HG03025 (cell line): ENCODE measurements around the gene DDC.

Source experiments
- ATAC-seq: cut with Tn5 transposase; IDR thresholded peaks from one replicate; pipeline ENCODE4 v1.9.1; 2021; ENCODE audit warnings: mild to moderate bottlenecking, moderate library complexity; ENCODE audit not compliant: unreplicated experiment, low FRiP score

Gene DDC

GRCh38 chr7:50491943-50492342 is 73.3 kb downstream of the DDC start:
- no peak for ATAC-seq

GRCh38 chr7:50491209-50491608 is 74.0 kb downstream of the DDC start:
- no peak for ATAC-seq

- ATAC-seq: no peak
Measured at GRCh38 chr7:50488379-50488778, 76.8 kb downstream of the DDC start.

- no peak for ATAC-seq
Measured at GRCh38 chr7:50486512-50486911, 78.7 kb downstream of the DDC start.

DNA sequence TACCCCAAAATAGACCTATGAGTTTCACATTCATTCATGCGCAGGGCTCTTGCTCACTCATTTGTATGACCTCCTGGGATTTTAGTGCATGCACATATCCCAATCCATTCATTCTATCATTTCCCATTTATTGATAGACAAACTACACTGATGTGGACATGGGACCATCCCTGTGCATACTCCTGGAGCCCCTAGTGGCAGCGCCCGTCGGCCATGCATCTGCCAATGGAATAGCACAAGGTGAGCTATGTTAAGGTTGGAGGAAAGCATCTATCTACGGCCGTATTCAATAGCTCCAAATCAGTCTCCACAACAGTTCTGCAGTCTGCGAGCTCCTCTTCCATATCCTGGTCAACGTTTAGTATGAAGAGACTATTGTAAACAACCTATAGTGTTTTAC is 83.3 kb downstream of the DDC start:
- no peak for ATAC-seq

DNA sequence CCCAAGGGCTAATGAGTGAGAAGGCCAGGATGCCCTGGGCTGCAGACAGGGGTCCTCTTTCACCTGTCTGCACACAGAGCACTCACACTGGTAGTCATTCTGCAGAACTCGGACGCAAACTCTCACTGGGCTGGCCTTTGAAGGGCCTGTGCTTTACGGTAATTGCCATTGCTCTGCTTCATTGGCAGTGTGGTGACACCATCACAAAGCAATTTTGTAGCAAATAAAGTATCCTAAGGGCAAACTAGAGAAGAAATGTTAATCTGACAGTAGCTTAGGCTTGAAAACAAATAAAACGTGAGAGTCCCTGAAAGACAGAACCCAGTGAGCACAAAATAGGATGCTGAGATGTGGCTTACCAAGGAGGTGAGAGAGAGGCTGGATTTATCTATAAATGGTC is 84.4 kb downstream of the DDC start:
- no peak for ATAC-seq

GRCh38 chr7:50479743-50480517 is 85.3 kb downstream of the DDC start:
- no peak for ATAC-seq

- ATAC-seq: no peak
Measured at GRCh38 chr7:50477640-50478039, 87.6 kb downstream of the DDC start.

GRCh38 chr7:50476953-50477625 is 88.1 kb downstream of the DDC start:
- no peak for ATAC-seq

DNA sequence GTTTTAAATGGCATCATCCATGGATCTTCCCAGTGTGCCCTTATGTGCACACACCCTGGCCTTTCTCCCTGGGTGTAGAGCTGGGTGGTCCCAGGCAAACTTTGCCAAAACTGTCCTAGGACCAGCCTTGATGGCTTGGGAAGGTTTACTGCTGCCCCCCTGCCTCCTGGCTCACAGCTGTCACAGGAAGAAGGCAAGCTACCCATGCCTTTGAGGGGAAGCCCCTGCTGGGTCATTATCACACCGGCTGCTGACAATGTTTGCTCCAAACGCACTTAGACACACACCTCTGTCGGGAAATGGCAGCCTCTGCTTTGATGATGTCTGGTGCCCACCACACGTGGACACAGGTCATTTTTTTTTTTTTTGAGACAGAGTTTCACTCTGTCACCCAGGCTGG is 89.9 kb downstream of the DDC start:
- ATAC-seq: no peak

DNA sequence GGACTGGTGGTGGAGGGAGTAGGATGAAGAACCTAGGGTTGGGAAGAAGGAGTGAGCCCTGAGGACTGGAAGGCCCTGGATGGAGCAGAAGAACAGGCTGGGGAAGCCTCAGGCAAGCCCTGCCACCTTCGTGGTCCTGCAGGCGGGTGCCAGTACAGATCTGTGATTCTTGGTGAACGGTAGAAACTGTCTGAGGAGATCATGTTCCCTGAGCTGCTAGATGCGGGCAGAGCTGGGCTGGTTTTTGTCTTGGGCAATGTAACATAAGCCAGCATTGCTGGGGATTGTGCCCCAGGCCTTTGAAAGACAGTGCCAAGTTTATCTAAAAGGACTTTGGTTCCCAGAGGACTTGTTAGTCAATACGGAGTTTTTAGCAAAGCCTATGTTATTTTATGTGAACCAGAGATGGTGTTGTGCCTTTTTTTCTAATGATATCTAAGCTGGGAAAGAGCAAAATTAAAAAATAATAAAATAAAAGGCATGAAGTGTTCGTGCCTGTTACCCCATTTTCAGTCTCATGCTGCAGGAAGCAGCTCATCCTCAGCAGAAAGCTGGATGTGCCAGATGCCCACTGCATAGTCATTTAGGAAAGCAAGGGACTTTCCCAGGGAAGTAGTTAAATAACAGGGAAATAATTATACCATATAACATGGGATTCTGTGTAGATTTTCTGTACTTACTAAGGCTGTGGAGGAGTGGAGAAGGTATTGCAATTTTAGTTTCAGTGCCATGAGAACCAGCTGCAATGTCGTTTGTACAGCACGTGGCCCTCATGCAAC is 90.6 kb downstream of the DDC start:
- ATAC-seq: no peak

DNA sequence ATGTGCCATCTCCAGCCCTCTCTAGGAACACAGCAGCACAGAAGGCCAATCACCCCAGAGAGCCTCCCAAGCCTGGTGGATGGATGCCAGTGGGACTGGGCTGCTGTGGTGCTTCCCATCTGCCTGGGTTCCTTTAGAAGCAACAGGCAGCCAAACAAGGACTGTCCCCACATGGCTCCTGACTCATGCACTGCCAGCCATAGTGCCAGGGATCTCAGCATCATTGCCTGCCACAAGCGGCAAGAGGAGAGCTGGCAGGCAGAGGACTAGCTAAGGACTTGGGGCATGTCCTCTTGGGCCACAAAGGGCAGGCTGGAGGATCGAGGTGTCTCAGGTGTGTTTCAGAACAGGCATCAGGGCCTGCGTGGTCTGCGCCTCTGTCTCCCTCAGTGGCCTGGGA is 91.7 kb downstream of the DDC start:
- ATAC-seq: no peak

DNA sequence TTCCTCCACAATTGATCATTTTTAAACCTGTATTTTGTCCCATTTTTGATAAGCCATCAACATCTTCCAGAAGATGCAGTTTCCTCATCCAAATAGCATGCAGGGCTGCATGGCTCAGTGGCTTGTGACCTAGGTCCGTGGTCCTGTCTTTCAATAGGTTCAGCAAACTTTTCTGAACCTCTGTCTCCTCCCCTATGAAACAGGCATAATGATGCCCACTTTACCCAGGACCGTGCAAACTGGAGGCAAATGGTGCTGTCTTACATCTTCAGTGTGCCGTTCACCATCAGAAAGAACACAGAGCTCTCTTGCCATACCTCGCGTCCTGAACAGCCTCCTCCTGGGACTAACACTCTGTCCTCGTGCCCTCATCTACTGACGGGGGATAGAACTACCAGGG is 92.8 kb downstream of the DDC start:
- no peak for ATAC-seq

DNA sequence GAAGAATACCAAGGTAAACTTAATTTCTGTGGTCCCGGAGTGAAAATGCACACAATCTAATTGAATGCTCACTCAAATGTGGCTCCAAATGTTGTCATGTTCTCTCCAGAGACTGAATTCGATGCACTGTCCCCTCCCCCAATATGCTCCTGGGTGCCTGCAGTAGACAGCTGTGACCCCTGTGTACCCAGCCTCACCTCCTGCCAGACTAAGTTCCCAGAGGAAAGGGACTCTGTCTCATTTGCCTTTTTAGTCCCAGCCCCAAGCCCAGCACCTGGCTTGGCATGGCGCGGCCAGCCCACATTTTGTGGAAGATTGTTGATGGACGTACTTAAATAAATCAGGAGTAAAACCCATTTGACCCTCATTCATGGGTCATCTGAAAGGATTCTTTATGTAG is 93.2 kb downstream of the DDC start:
- no peak for ATAC-seq

- no peak for ATAC-seq
Measured at GRCh38 chr7:50470250-50471163, 94.7 kb downstream of the DDC start.

GRCh38 chr7:50469181-50469580 is 96.0 kb downstream of the DDC start:
- ATAC-seq: no peak

GRCh38 chr7:50467817-50468610 is 97.2 kb downstream of the DDC start:
- ATAC-seq: peak; percentile 76

GRCh38 chr7:50466815-50467585 is 98.2 kb downstream of the DDC start:
- ATAC-seq: no peak

DNA sequence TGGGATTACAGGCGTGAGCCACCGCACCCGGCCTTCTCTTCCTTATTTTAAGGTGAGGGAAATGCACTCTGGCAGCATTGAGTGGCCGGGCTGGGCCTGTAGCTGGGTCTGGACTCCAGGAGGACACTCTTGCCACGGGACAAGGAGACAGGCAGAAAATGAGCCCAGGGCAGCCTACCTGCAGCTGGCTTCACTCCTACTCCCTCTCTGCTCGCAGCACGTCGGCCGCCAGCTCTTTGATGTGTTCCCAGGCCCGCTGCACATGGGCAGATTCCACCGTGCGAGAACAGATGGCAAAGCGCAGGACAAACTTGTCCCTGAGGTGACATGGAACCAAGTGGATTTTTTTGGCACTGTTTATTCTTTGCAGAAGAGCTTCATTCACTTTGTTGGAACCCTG is 102.2 kb downstream of the DDC start:
- ATAC-seq: no peak
